K562 (cell line): Measurements from ENCODE around the gene MYO10. TPM values are rescaled to one million over a fixed set of nuclear protein-coding genes. Genes with fewer than 3 reads are reported as not detected.

Experiments used
- ATAC-seq: fragments of 200-7000 bp; cut with Tn5 transposase; 3 replicates; pipeline ENCODE4 v1.9.1; 2020; ENCODE audit warnings: moderate library complexity
- BruUV-seq: library from RNA; stranded (reverse); fragments of 400-500 nt; replicated peaks from 2 replicates; lab custom pipeline; 2021; lab: Mats Ljungman, UMichigan
- CTCF ChIA-PET: fragments of 300-600 bp; formaldehyde crosslinking; extraction: SDS; loops from one replicate; lab custom pipeline; 2021; ENCODE audit warnings: low intra/inter-chr PET ratio; lab: Yijun Ruan, JAX
- POLR2A ChIA-PET: fragments of 300-600, 350-650 bp; sonication (Branson Sonifier 250); formaldehyde crosslinking; extraction: SDS; loops from one replicate; lab custom pipeline; 2021; ENCODE audit warnings: antibody characterized with exemption, inconsistent platforms; lab: Yijun Ruan, JAX
- DNase-seq, 4 experiments: peaks; one replicate each; pipeline versions ENCODE4 v3.0.0 to v3.0.0-alpha.2; 2011 to 2018; ENCODE audit warnings: low spot score in 3 of 4, mixed read lengths in 3 of 4; ENCODE audit errors: extremely low read depth in 1 of 4
- FAIRE-seq: peaks from 2 replicates; lab custom pipeline; 2011; peaks lifted over from hg19 to GRCh38; lab: Jason Lieb, UNC
- H2AFZ ChIP-seq: 2 replicates; pipeline ENCODE4 v1.6.0; 2011; ENCODE audit warnings: low read depth, low read length, control low read depth, inconsistent platforms
- H3K27ac ChIP-seq: fragments of 200-600 bp; 3 replicates; pipeline ENCODE4 v1.8.0; 2011; ENCODE audit warnings: low read depth, mild to moderate bottlenecking, control low read depth, inconsistent platforms, low read length, moderate library complexity, mixed read lengths; ENCODE audit errors: extremely low read depth
- H3K27me3 ChIP-seq, 2 experiments: fragments of 300-600 bp in 1 of 2; 2 replicates in 1 of 2; 3 replicates in 1 of 2; pipeline versions ENCODE4 v1.6.0 to v1.8.0; 2011; ENCODE audit warnings: inconsistent platforms in 2 of 2, low read length in 2 of 2, mild to moderate bottlenecking in 1 of 2, mixed read lengths in 1 of 2, moderate library complexity in 1 of 2; ENCODE audit not compliant: control insufficient read depth in 2 of 2, insufficient read depth in 2 of 2
- H3K36me3 ChIP-seq: fragments of 300-600 bp; 3 replicates; pipeline ENCODE4 v1.8.0; 2011; ENCODE audit warnings: mild to moderate bottlenecking, low read length, inconsistent platforms; ENCODE audit not compliant: control insufficient read depth, insufficient read depth
- H3K4me1 ChIP-seq, 2 experiments: fragments of 200-600 bp in 1 of 2; replicated peaks in 1 of 2; 2 replicates in 1 of 2; 3 replicates in 1 of 2; pipeline versions ENCODE4 v1.5.1 to v1.8.0; 2011; ENCODE audit warnings: inconsistent platforms in 2 of 2, low read length in 2 of 2, mild to moderate bottlenecking in 1 of 2, mixed read lengths in 1 of 2, moderate library complexity in 1 of 2; ENCODE audit not compliant: control insufficient read depth in 2 of 2, insufficient read depth in 2 of 2
- H3K4me2 ChIP-seq: 2 replicates; pipeline ENCODE4 v1.6.1; 2011; ENCODE audit warnings: low read length, control low read depth, inconsistent platforms, mixed read lengths; ENCODE audit not compliant: insufficient read depth
- H3K4me3 ChIP-seq: fragments of 200-600 bp; sonication (generic), shearing (Covaris generic); 2 replicates; pipeline ENCODE4 v1.5.1; 2016; ENCODE audit warnings: control low read depth, inconsistent platforms
- H3K79me2 ChIP-seq: fragments of 200-600 bp; 3 replicates; pipeline ENCODE4 v1.8.0; 2011; ENCODE audit warnings: low read length, inconsistent platforms; ENCODE audit not compliant: control insufficient read depth, insufficient read depth
- H3K9ac ChIP-seq, 2 experiments: 2 replicates each; pipeline versions ENCODE4 v1.6.0 to v1.6.1; 2011; ENCODE audit warnings: low read depth in 2 of 2, low read length in 2 of 2, control low read depth in 1 of 2, inconsistent platforms in 1 of 2, mild to moderate bottlenecking in 1 of 2, mixed read lengths in 1 of 2; ENCODE audit not compliant: insufficient read depth in 1 of 2
- H3K9me1 ChIP-seq: one replicate; pipeline ENCODE4 v1.6.0; 2011; ENCODE audit warnings: inconsistent platforms, mild to moderate bottlenecking, low read length, moderate library complexity; ENCODE audit not compliant: control insufficient read depth, insufficient read depth
- H3K9me3 ChIP-seq: replicated peaks from 2 replicates; pipeline ENCODE4 v1.5.1; 2011; ENCODE audit warnings: low read depth, low read length, inconsistent platforms; ENCODE audit not compliant: control insufficient read depth, insufficient read depth
- H4K20me1 ChIP-seq: replicated peaks from 2 replicates; pipeline ENCODE4 v1.6.1; 2011; ENCODE audit warnings: low read length, inconsistent platforms, mixed read lengths; ENCODE audit not compliant: control insufficient read depth, insufficient read depth
- ARID1B ChIP-seq: fragments of 450-650 bp; IDR thresholded peaks from 2 replicates; pipeline ENCODE4 v1.6.1; 2016; ENCODE audit warnings: antibody characterized with exemption, mild to moderate bottlenecking, inconsistent platforms
- C11orf30 ChIP-seq: fragments of 450-650 bp; IDR thresholded peaks from 2 replicates; pipeline ENCODE4 v1.6.1; 2016; ENCODE audit warnings: low read depth, mild to moderate bottlenecking
- E2F8 ChIP-seq: fragments of 450-650 bp; IDR thresholded peaks from 2 replicates; pipeline ENCODE4 v1.7.1; 2018; ENCODE audit warnings: mild to moderate bottlenecking, low read depth; ENCODE audit not compliant: partially characterized antibody
- HIVEP1 ChIP-seq: fragments of 250-450 bp; sonication (Bioruptor Pico); IDR thresholded peaks from 2 replicates; pipeline ENCODE4 v1.4.0; 2020; ENCODE audit warnings: mild to moderate bottlenecking
- JUNB ChIP-seq: fragments of 450-650 bp; formaldehyde crosslinking; conservative IDR thresholded peaks from 2 replicates; pipeline ENCODE4 v1.4.0; 2020; ENCODE audit warnings: mild to moderate bottlenecking
- NONO ChIP-seq, 2 experiments: fragments of 200-400 bp in 1 of 2; fragments of 450-650 bp in 1 of 2; formaldehyde crosslinking in 1 of 2; IDR thresholded peaks; 2 replicates each; pipeline ENCODE4 v1.6.1; 2017; ENCODE audit warnings: low read depth in 2 of 2, mild to moderate bottlenecking in 2 of 2, moderate library complexity in 2 of 2, low read length in 1 of 2
- PKNOX1 ChIP-seq: fragments of 450-650 bp; IDR thresholded peaks from 2 replicates; pipeline ENCODE4 v1.6.1; 2016
- PRMT5 ChIP-seq: sonication (generic); formaldehyde crosslinking; IDR thresholded peaks from 2 replicates; pipeline ENCODE4 v1.5.0; 2020; ENCODE audit warnings: missing genetic modification reagents
- SMAD3 ChIP-seq: fragments of 450-650 bp; formaldehyde crosslinking; conservative IDR thresholded peaks from 2 replicates; pipeline ENCODE4 v1.4.0; 2020; ENCODE audit warnings: mild to moderate bottlenecking
- TAF7 ChIP-seq: fragments of 450-650 bp; IDR thresholded peaks from 2 replicates; pipeline ENCODE4 v1.6.1; 2016; ENCODE audit warnings: missing genetic modification characterization, missing compliant biosample characterization
- YBX1 ChIP-seq: fragments of 450-650 bp; IDR thresholded peaks from 2 replicates; pipeline ENCODE4 v1.7.1; 2016; ENCODE audit warnings: mild to moderate bottlenecking
- ZNF347 ChIP-seq: fragments of 450-650 bp; formaldehyde crosslinking; IDR thresholded peaks from 2 replicates; pipeline ENCODE4 v1.4.0; 2020; ENCODE audit warnings: low read depth, mild to moderate bottlenecking, moderate library complexity
- WGBS: fragments of 100-300 bp; shearing (Covaris generic); methylation state at CpG from one replicate; pipeline ENCODE4 v1.1.6; 2016; ENCODE audit warnings: low coverage, mixed read lengths; ENCODE audit not compliant: insufficient coverage; ENCODE audit errors: missing lambda C conversion rate; 5-methylcytosine and 5-hydroxymethylcytosine counted together
- in situ Hi-C: fragments of 300-500 bp; cut with MboI; formaldehyde crosslinking; loops from 4 replicates; pipeline ENCODE4 v1.15.0; 2018; ENCODE audit warnings: inconsistent platforms, mixed read lengths
- intact Hi-C: fragments of 100-400 bp; cut with micrococcal nuclease; formaldehyde crosslinking; loops from 2 replicates; pipeline ENCODE4 v1.14.2; 2022
- polyA plus RNA-seq, 8 experiments: library from polyadenylated mRNA; depleted of rRNA in 4 of 8; stranded (reverse) in 5 of 8; unstranded in 3 of 8; fragments of >200 nt; fragmentation: Nextera tagmentation in 2 of 8; fragmentation: Illumina TruSeq in 1 of 8; extraction: Ambion mirVana in 2 of 8; extraction: Trizol in 1 of 8; gene quantifications; 2 replicates each; pipeline versions ENCODE4 v1.2.1 to v1.2.3, GENCODE V29; 2011 to 2014; ENCODE audit warnings: inconsistent platforms in 1 of 8, missing spikeins in 1 of 8
- total RNA-seq, 7 experiments: library from RNA; depleted of rRNA in 6 of 7; stranded (reverse); fragments of >200 nt in 6 of 7; fragmentation: Illumina TruSeq in 2 of 7; extraction: Trizol in 2 of 7; gene quantifications; 2 replicates each; pipeline versions ENCODE4 v1.2.1 to v1.2.3, GENCODE V29; 2011 to 2021; ENCODE audit warnings: low replicate concordance in 1 of 7

The MYO10 gene
- total and polyA plus RNA-seq, 9 of the 15 experiments (the other 6 are each of a cell fraction or from before 2014, with no cell fraction given) = 0.04 to 0.24 TPM; not detected in 7

GRCh38 chr5:16902846-16903245 is 33.2 kb downstream of the MYO10 start:
- Histone ChIP-seq H3K9me3 (no peaks in the 10 kb centered on the region), H3K27ac (no peak overlapping the region), H3K9me1 (no peaks in the 10 kb centered on the region), H3K27me3 (peaks cover 11 to 31% of the 10 kb centered on the region in 2 experiments; a peak in 4 of 5 replicates), H3K36me3 (no peaks in the 10 kb centered on the region), H3K4me3 (no peak overlapping the region), H3K79me2 (no peaks in the 10 kb centered on the region), H3K9ac (no peak overlapping the region), H3K4me2 (no peak overlapping the region), H2AFZ (no peak overlapping the region), H3K4me1 (no peaks in the 10 kb centered on the region), H4K20me1 (no peaks in the 10 kb centered on the region; the same call in 1 of the 2 replicates)
- intact Hi-C loops = no loop called here
- ATAC-seq = no peak
- in situ Hi-C loops = loop anchor here (25.0 kb wide), 1 partner anchor 684 kb away; the partner anchor contains the start of genes TAF11L10, TAF11L7, TAF11L8 and TAF11L9
- BruUV-seq = no TSS peak
- CTCF ChIA-PET = no interaction called here
- TF ChIP-seq TAF7 (tag) (no peak), SMAD3 (CRISPR knock-in tag) (no peak)
- FAIRE-seq = no peak
- POLR2A ChIA-PET = interaction anchor here (1.4 kb wide), 1 partner anchor 11 kb away, joined by 5 read pairs; no protein-coding TSS in a partner anchor
- WGBS = under 1% methylated on average over 9 of the region's 9 CpGs
- no peak for DNase-seq

- H3K9me1 ChIP-seq = no peaks in the 10 kb centered on the region
- in situ Hi-C loops (loop anchor here (25.0 kb wide), 1 partner anchor 686 kb away; the partner anchor contains the start of genes TAF11L10, TAF11L7, TAF11L8 and TAF11L9), intact Hi-C loops (no loop called here)
- no peaks in the 10 kb centered on the region; the same call in 1 of the 2 replicates for H4K20me1 ChIP-seq
- POLR2A ChIA-PET = interaction anchor here (0.7 kb wide), 1 partner anchor 12 kb away, joined by 5 read pairs; no protein-coding TSS in a partner anchor
- no peaks in the 10 kb centered on the region for H3K79me2 ChIP-seq
- no peak overlapping the region for H3K27ac ChIP-seq
- H3K9me3 ChIP-seq = no peaks in the 10 kb centered on the region
- DNase-seq (no peak), ATAC-seq (no peak), FAIRE-seq (no peak)
- H3K9ac ChIP-seq = no peak overlapping the region
- H3K4me1 ChIP-seq = no peaks in the 10 kb centered on the region
- CTCF ChIA-PET = no interaction called here
- H3K36me3 ChIP-seq = no peaks in the 10 kb centered on the region
- H3K4me3 ChIP-seq = no peak overlapping the region
- H2AFZ ChIP-seq = no peak overlapping the region
- under 1% methylated on average over 12 of the region's 13 CpGs for WGBS
- no TSS peak for BruUV-seq
- H3K4me2 ChIP-seq = no peak overlapping the region
- H3K27me3 ChIP-seq = peaks cover 15 to 36% of the 10 kb centered on the region in 2 experiments; a peak in 4 of 5 replicates
- TF ChIP-seq JUNB = no peak
- no peak for TF ChIP-seq PKNOX1
- no peak for TF ChIP-seq E2F8
- TF ChIP-seq NONO (IDR thresholded peaks at IDR 0.05; ENCODE audit: low read depth in 2 of 2, low read length in 1 of 2) = no peak
- TF ChIP-seq C11orf30 = no peak
- no peak for TF ChIP-seq HIVEP1 (CRISPR knock-in tag)
- TF ChIP-seq ZNF347 = no peak
- TF ChIP-seq ARID1B = no peak
- no peak for TF ChIP-seq PRMT5 (CRISPR knock-in tag)
- no peak for TF ChIP-seq YBX1
Measured at GRCh38 chr5:16901021-16901644, 35.0 kb downstream of the MYO10 start.
